ENCODE results near the gene SLCO3A1.

SLCO3A1 gene

GRCh38 chr15:91947683-91948608 lies 94.4 kb downstream of the SLCO3A1 start:
- Histone ChIP-seq H3K27ac (ENCODE audit: low read depth, low read length) (peak overlapping the region; percentile 74), H3K36me3 (ENCODE audit: control insufficient read depth in 5 of 5, insufficient read depth in 5 of 5, low read length in 5 of 5) (no peaks in the 10 kb centered on the region), H3K27me3 (ENCODE audit: control insufficient read depth in 5 of 5, insufficient read depth in 4 of 5, low read length in 5 of 5) (no peaks in the 10 kb centered on the region), H3K9ac (ENCODE audit: low read length in 5 of 5) (peak overlapping the region in 1 of 5 donors; percentile 31), H3K9me3 (ENCODE audit: control insufficient read depth in 5 of 5, low read length in 5 of 5) (no peaks in the 10 kb centered on the region), H3K4me1 (ENCODE audit: control insufficient read depth in 5 of 5, insufficient read depth in 5 of 5, low read length in 5 of 5) (peaks cover 6 to 54% (median 46%) of the 10 kb centered on the region in 5 donors), H3K4me3 (ENCODE audit: low read depth in 1 of 5, low read length in 5 of 5) (peak overlapping the region in 1 of 5 donors; percentile 9)

DNA sequence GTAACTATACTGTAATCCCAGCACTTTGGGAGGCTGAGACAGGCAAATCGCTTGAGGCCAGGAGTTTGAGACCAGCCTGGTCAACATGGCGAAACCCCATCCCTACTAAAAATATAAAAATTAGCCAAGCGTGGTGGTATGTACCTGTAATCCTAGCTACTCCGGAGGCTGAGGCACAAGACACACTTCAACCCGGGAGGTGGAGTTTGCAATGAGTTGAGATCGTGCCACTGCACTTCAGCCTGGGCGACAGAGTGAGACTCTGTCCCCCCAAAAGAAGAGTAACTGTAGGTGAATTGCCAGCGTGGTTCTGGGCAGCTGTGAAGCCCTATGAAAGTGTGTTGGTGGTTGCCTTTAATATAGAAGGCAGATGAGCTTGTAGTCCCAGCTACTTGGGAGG lies 95.9 kb downstream of the SLCO3A1 start:
- H3K9me3 ChIP-seq (ENCODE audit: control insufficient read depth in 5 of 5, low read length in 5 of 5), result no peaks in the 10 kb centered on the region
- no peak overlapping the region for H3K4me3 ChIP-seq (ENCODE audit: low read depth in 1 of 5, low read length in 5 of 5)
- no peak overlapping the region for H3K9ac ChIP-seq (ENCODE audit: low read length in 5 of 5)
- H3K27ac ChIP-seq (ENCODE audit: low read depth, low read length), result no peak overlapping the region
- H3K4me1 ChIP-seq (ENCODE audit: control insufficient read depth in 5 of 5, insufficient read depth in 5 of 5, low read length in 5 of 5), result peaks cover 9 to 53% (median 32%) of the 10 kb centered on the region in 5 donors
- no peaks in the 10 kb centered on the region for H3K27me3 ChIP-seq (ENCODE audit: control insufficient read depth in 5 of 5, insufficient read depth in 4 of 5, low read length in 5 of 5)
- H3K36me3 ChIP-seq (ENCODE audit: control insufficient read depth in 5 of 5, insufficient read depth in 5 of 5, low read length in 5 of 5), result no peaks in the 10 kb centered on the region

DNA sequence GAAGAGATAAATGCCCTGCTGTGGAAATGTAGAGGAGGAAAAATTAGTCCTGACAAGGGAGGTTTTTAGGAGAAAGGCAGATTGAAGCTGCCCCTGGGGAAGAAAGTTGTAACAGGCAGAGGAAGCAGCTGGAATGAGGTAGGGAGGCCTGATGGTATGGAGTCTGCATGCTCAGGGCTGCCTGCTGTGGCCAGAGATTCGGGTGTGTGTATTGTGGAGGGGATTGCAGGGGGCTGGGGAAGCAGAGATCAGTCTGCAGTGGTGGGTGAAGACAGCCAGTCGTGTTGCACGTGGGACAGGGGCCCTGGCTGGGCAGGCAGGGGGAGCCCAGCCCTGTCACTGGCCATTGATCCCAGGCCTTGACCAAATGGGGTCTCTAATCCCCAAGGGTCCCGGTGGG lies 96.5 kb downstream of the SLCO3A1 start:
- Histone ChIP-seq H3K9me3 (ENCODE audit: control insufficient read depth in 5 of 5, low read length in 5 of 5) (no peaks in the 10 kb centered on the region), H3K9ac (ENCODE audit: low read length in 5 of 5) (no peak overlapping the region), H3K36me3 (ENCODE audit: control insufficient read depth in 5 of 5, insufficient read depth in 5 of 5, low read length in 5 of 5) (no peaks in the 10 kb centered on the region), H3K4me3 (ENCODE audit: low read depth in 1 of 5, low read length in 5 of 5) (no peak overlapping the region), H3K27me3 (ENCODE audit: control insufficient read depth in 5 of 5, insufficient read depth in 4 of 5, low read length in 5 of 5) (no peaks in the 10 kb centered on the region), H3K4me1 (ENCODE audit: control insufficient read depth in 5 of 5, insufficient read depth in 5 of 5, low read length in 5 of 5) (peaks cover 11 to 58% (median 34%) of the 10 kb centered on the region in 5 donors), H3K27ac (ENCODE audit: low read depth, low read length) (no peak overlapping the region)

DNA sequence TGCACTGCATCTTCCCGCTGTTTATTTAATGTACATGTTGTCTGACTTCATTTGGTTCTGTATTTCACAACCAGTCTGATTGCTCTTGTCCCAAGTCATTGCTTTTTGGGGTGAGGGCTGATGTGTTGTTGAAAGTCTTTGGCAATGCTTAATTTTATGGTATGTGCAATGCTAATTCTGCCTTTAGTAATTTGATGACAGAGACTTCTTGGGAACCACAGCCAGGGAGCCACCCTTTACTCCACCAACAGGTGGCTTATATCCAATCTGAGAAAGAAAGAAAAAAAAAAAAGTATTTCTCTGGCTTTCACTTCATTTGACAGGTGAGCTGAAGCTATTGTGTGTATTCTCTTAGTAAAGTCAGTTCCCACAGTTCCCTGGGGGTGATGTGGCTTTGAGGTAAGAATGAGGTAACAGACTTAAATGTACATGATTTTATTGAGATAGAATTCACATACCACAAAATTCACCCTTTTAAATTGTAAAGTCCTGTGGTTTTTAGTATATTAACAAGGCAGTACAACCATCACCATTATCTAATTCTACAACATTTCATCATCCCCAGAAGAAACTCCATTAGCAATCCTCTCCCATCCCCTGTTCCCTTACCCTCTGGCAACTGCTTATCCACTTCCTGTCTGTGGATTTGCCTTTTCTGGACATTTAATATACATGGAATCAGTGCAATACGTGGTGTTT lies 97.3 kb downstream of the SLCO3A1 start:
- Histone ChIP-seq H3K9ac (ENCODE audit: low read length in 5 of 5) (no peak overlapping the region), H3K27ac (ENCODE audit: low read depth, low read length) (no peak overlapping the region), H3K9me3 (ENCODE audit: control insufficient read depth in 5 of 5, low read length in 5 of 5) (no peaks in the 10 kb centered on the region), H3K36me3 (ENCODE audit: control insufficient read depth in 5 of 5, insufficient read depth in 5 of 5, low read length in 5 of 5) (no peaks in the 10 kb centered on the region), H3K4me3 (ENCODE audit: low read depth in 1 of 5, low read length in 5 of 5) (no peak overlapping the region), H3K27me3 (ENCODE audit: control insufficient read depth in 5 of 5, insufficient read depth in 4 of 5, low read length in 5 of 5) (no peaks in the 10 kb centered on the region), H3K4me1 (ENCODE audit: control insufficient read depth in 5 of 5, insufficient read depth in 5 of 5, low read length in 5 of 5) (peaks cover 11 to 60% (median 37%) of the 10 kb centered on the region in 5 donors)

DNA sequence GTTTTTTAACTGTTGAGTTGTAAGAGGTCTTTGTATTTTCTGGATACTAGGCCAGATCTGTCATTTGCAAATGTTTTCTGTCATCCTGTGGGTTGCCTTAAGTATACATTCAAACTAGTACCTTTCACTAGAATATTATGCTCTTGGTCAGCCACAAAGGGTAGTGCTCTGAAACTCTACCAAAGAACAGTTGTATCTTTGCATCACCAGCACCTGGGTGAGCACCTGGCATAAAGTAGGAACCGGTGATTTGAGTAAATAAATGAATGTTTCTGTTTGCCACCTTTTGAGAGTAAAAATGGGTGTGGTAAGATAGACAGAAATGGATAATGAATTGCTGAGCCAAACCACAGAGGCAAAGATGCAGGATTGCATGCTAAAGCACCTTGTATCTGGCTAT lies 98.7 kb downstream of the SLCO3A1 start:
- H3K4me1 ChIP-seq (ENCODE audit: control insufficient read depth in 5 of 5, insufficient read depth in 5 of 5, low read length in 5 of 5), result peaks cover 8 to 56% (median 26%) of the 10 kb centered on the region in 5 donors
- no peak overlapping the region for H3K9ac ChIP-seq (ENCODE audit: low read length in 5 of 5)
- H3K4me3 ChIP-seq (ENCODE audit: low read depth in 1 of 5, low read length in 5 of 5), result no peak overlapping the region
- H3K9me3 ChIP-seq (ENCODE audit: control insufficient read depth in 5 of 5, low read length in 5 of 5), result no peaks in the 10 kb centered on the region
- no peaks in the 10 kb centered on the region for H3K27me3 ChIP-seq (ENCODE audit: control insufficient read depth in 5 of 5, insufficient read depth in 4 of 5, low read length in 5 of 5)
- no peaks in the 10 kb centered on the region for H3K36me3 ChIP-seq (ENCODE audit: control insufficient read depth in 5 of 5, insufficient read depth in 5 of 5, low read length in 5 of 5)
- H3K27ac ChIP-seq (ENCODE audit: low read depth, low read length), result no peak overlapping the region

- peak overlapping the region in 1 of 5 donors; percentile 64 for H3K9ac ChIP-seq (ENCODE audit: low read length in 5 of 5)
- no peak overlapping the region for H3K27ac ChIP-seq (ENCODE audit: low read depth, low read length)
- H3K36me3 ChIP-seq (ENCODE audit: control insufficient read depth in 5 of 5, insufficient read depth in 5 of 5, low read length in 5 of 5), result no peaks in the 10 kb centered on the region
- no peaks in the 10 kb centered on the region for H3K27me3 ChIP-seq (ENCODE audit: control insufficient read depth in 5 of 5, insufficient read depth in 4 of 5, low read length in 5 of 5)
- H3K4me3 ChIP-seq (ENCODE audit: low read depth in 1 of 5, low read length in 5 of 5), result no peak overlapping the region
- no peaks in the 10 kb centered on the region for H3K9me3 ChIP-seq (ENCODE audit: control insufficient read depth in 5 of 5, low read length in 5 of 5)
- peaks cover 7 to 47% (median 14%) of the 10 kb centered on the region in 5 donors for H3K4me1 ChIP-seq (ENCODE audit: control insufficient read depth in 5 of 5, insufficient read depth in 5 of 5, low read length in 5 of 5)
These were observed 99.9 kb downstream of the SLCO3A1 start for GRCh38 chr15:91953432-91953831.

GRCh38 chr15:91954292-91954691 lies 100.8 kb downstream of the SLCO3A1 start:
- Histone ChIP-seq H3K36me3 (ENCODE audit: control insufficient read depth in 5 of 5, insufficient read depth in 5 of 5, low read length in 5 of 5) (no peaks in the 10 kb centered on the region), H3K9ac (ENCODE audit: low read length in 5 of 5) (no peak overlapping the region), H3K9me3 (ENCODE audit: control insufficient read depth in 5 of 5, low read length in 5 of 5) (no peaks in the 10 kb centered on the region), H3K27me3 (ENCODE audit: control insufficient read depth in 5 of 5, insufficient read depth in 4 of 5, low read length in 5 of 5) (no peaks in the 10 kb centered on the region), H3K4me3 (ENCODE audit: low read depth in 1 of 5, low read length in 5 of 5) (no peak overlapping the region), H3K27ac (ENCODE audit: low read depth, low read length) (no peak overlapping the region), H3K4me1 (ENCODE audit: control insufficient read depth in 5 of 5, insufficient read depth in 5 of 5, low read length in 5 of 5) (peaks cover 7 to 41% (median 12%) of the 10 kb centered on the region in 5 donors)

GRCh38 chr15:91956026-91956723 lies 102.7 kb downstream of the SLCO3A1 start:
- H3K9ac ChIP-seq (ENCODE audit: low read length in 5 of 5), result no peak overlapping the region
- no peaks in the 10 kb centered on the region for H3K27me3 ChIP-seq (ENCODE audit: control insufficient read depth in 5 of 5, insufficient read depth in 4 of 5, low read length in 5 of 5)
- H3K4me3 ChIP-seq (ENCODE audit: low read depth in 1 of 5, low read length in 5 of 5), result no peak overlapping the region
- no peaks in the 10 kb centered on the region for H3K36me3 ChIP-seq (ENCODE audit: control insufficient read depth in 5 of 5, insufficient read depth in 5 of 5, low read length in 5 of 5)
- peaks cover 7 to 38% (median 9%) of the 10 kb centered on the region in 5 donors for H3K4me1 ChIP-seq (ENCODE audit: control insufficient read depth in 5 of 5, insufficient read depth in 5 of 5, low read length in 5 of 5)
- peak overlapping the region; percentile 63 for H3K27ac ChIP-seq (ENCODE audit: low read depth, low read length)
- H3K9me3 ChIP-seq (ENCODE audit: control insufficient read depth in 5 of 5, low read length in 5 of 5), result no peaks in the 10 kb centered on the region

GRCh38 chr15:91961357-91961756 lies 107.8 kb downstream of the SLCO3A1 start:
- Histone ChIP-seq H3K36me3 (ENCODE audit: control insufficient read depth in 5 of 5, insufficient read depth in 5 of 5, low read length in 5 of 5) (no peaks in the 10 kb centered on the region), H3K9me3 (ENCODE audit: control insufficient read depth in 5 of 5, low read length in 5 of 5) (no peaks in the 10 kb centered on the region), H3K4me3 (ENCODE audit: low read depth in 1 of 5, low read length in 5 of 5) (no peak overlapping the region), H3K27me3 (ENCODE audit: control insufficient read depth in 5 of 5, insufficient read depth in 4 of 5, low read length in 5 of 5) (no peaks in the 10 kb centered on the region), H3K4me1 (ENCODE audit: control insufficient read depth in 5 of 5, insufficient read depth in 5 of 5, low read length in 5 of 5) (peaks cover 0 to 33% (median 9%) of the 10 kb centered on the region in 5 donors), H3K9ac (ENCODE audit: low read length in 5 of 5) (no peak overlapping the region), H3K27ac (ENCODE audit: low read depth, low read length) (no peak overlapping the region)
